ENCODE results near the gene ZNF609. TPM values are rescaled to one million over a fixed set of nuclear protein-coding genes. Genes with fewer than 3 reads are reported as not detected.

The ZNF609 gene
- total RNA-seq, 3 donors from 2014 or later (not counting 1 experiment from before 2014, with no cell fraction given) = 40.3 to 59.7 (median 55.3) TPM

DNA sequence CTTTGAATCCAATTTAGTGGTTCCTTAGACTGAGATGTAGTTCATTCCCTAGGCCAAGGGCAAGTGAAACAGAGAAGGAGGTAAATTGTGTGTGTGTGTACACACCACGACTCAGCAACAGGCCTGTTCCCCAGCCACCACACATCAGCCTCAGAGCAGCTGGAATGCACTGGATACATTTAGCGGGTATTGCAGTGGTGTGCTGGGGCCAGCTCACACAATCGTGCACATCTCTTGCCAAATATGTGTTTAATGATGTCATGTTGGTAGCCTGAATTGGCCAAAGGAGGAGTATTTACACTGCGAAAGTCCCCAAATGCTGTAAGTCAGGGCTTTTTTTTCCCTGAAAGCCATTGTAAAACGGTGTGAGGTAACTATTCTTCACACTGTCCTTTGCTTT is 232.8 kb downstream of the ZNF609 start:
- no peak for TF ChIP-seq CTCF (IDR thresholded peaks at IDR 0.05)
- Histone ChIP-seq H3K36me3 (ENCODE audit: control insufficient read depth, insufficient read depth, low read length) (peaks cover 27% of the 10 kb centered on the region), H3K9me3 (ENCODE audit: control insufficient read depth, insufficient read depth, low read length) (no peaks in the 10 kb centered on the region), H3K27ac (ENCODE audit: low read length) (no peak overlapping the region), H3K4me3 (ENCODE audit: low read length) (no peak overlapping the region), H3K27me3 (ENCODE audit: control insufficient read depth, insufficient read depth, low read length) (no peaks in the 10 kb centered on the region), H3K4me1 (ENCODE audit: control insufficient read depth, insufficient read depth, low read length) (peaks cover 16% of the 10 kb centered on the region)
- no peak for DNase-seq
- ATAC-seq = no peak
- Mint-ChIP-seq H3K27ac (no peak overlapping the region), H3K4me1 (peaks cover 18% of the 10 kb centered on the region in 2 donors), H3K27me3 (ENCODE audit: low read depth in 2 of 2) (no peaks in the 10 kb centered on the region), H3K36me3 (no peaks in the 10 kb centered on the region), H3K4me3 (no peak overlapping the region), H3K9me3 (no peaks in the 10 kb centered on the region)
- WGBS (ENCODE audit: insufficient coverage) = 89% methylated on average over 4 of the region's 5 CpGs
- intact Hi-C loops (cut with micrococcal nuclease) = no loop called here

- Histone ChIP-seq H3K36me3 (ENCODE audit: control insufficient read depth, insufficient read depth, low read length) (peaks cover 14% of the 10 kb centered on the region), H3K4me3 (ENCODE audit: low read length) (no peak overlapping the region), H3K9me3 (ENCODE audit: control insufficient read depth, insufficient read depth, low read length) (no peaks in the 10 kb centered on the region), H3K27ac (ENCODE audit: low read length) (peak overlapping the region; percentile 44), H3K4me1 (ENCODE audit: control insufficient read depth, insufficient read depth, low read length) (peaks cover 19% of the 10 kb centered on the region), H3K27me3 (ENCODE audit: control insufficient read depth, insufficient read depth, low read length) (no peaks in the 10 kb centered on the region)
- Mint-ChIP-seq H3K27ac (peak overlapping the region in 1 of 2 donors; percentile 31), H3K27me3 (ENCODE audit: low read depth in 2 of 2) (no peaks in the 10 kb centered on the region), H3K4me1 (peaks cover 29 to 31% of the 10 kb centered on the region in 2 donors), H3K4me3 (no peak overlapping the region), H3K36me3 (no peaks in the 10 kb centered on the region), H3K9me3 (no peaks in the 10 kb centered on the region)
- no peak for ATAC-seq
- WGBS (ENCODE audit: insufficient coverage) = 93% methylated on average over 2 of the region's 2 CpGs
- intact Hi-C loops (cut with micrococcal nuclease) = no loop called here
- no peak for TF ChIP-seq CTCF (IDR thresholded peaks at IDR 0.05)
- DNase-seq = no peak
Measured at GRCh38 chr15:64694816-64695215, 234.4 kb downstream of the ZNF609 start.

- intact Hi-C loops (cut with micrococcal nuclease) = no loop called here
- TF ChIP-seq CTCF (IDR thresholded peaks at IDR 0.05) = no peak
- H3K27me3 Mint-ChIP-seq (ENCODE audit: low read depth in 2 of 2) = no peaks in the 10 kb centered on the region
- H3K27ac Mint-ChIP-seq = peak overlapping the region; percentile 31 to 50
- no peak overlapping the region for H3K4me3 ChIP-seq (ENCODE audit: low read length)
- no peaks in the 10 kb centered on the region for H3K27me3 ChIP-seq (ENCODE audit: control insufficient read depth, insufficient read depth, low read length)
- ATAC-seq = peak in 2 of 3 donors; percentile 21 to 46
- H3K4me1 Mint-ChIP-seq = peaks cover 37 to 39% of the 10 kb centered on the region in 2 donors
- 57% methylated on average over 1 of the region's 6 CpGs for WGBS (ENCODE audit: insufficient coverage)
- no peak for DNase-seq
- H3K9me3 ChIP-seq (ENCODE audit: control insufficient read depth, insufficient read depth, low read length) = no peaks in the 10 kb centered on the region
- no peak overlapping the region for H3K27ac ChIP-seq (ENCODE audit: low read length)
- peaks cover 7% of the 10 kb centered on the region for H3K36me3 ChIP-seq (ENCODE audit: control insufficient read depth, insufficient read depth, low read length)
- H3K9me3 Mint-ChIP-seq = no peaks in the 10 kb centered on the region
- H3K4me1 ChIP-seq (ENCODE audit: control insufficient read depth, insufficient read depth, low read length) = peaks cover 26% of the 10 kb centered on the region
- H3K36me3 Mint-ChIP-seq = no peaks in the 10 kb centered on the region
- H3K4me3 Mint-ChIP-seq = no peak overlapping the region
Measured at GRCh38 chr15:64695561-64695992, 235.2 kb downstream of the ZNF609 start.

DNA sequence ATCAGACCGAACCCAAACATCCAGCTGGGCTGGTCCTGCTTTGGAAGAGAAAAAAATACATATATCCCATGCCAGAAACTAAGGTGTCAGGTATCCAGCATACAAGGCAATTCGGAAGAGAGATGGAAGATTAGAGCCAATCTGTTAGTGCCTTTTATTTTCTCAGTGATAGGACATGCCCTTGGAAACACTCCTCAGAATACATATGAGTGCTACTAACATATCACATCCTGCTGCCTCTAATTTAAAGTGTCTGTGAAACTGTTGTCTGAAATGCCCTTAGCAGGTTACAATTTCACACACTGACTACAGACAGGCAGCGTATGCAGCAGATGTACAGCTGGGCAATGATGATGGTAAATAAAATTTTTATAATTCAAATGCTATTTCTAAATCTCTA is 236.1 kb downstream of the ZNF609 start:
- no peak for DNase-seq
- H3K4me3 Mint-ChIP-seq = no peak overlapping the region
- peak overlapping the region in 1 of 2 donors; percentile 50 for H3K27ac Mint-ChIP-seq
- intact Hi-C loops (cut with micrococcal nuclease) = no loop called here
- no peaks in the 10 kb centered on the region for H3K27me3 Mint-ChIP-seq (ENCODE audit: low read depth in 2 of 2)
- 92% methylated on average over 2 of the region's 3 CpGs for WGBS (ENCODE audit: insufficient coverage)
- H3K36me3 Mint-ChIP-seq = no peaks in the 10 kb centered on the region
- Histone ChIP-seq H3K9me3 (ENCODE audit: control insufficient read depth, insufficient read depth, low read length) (no peaks in the 10 kb centered on the region), H3K4me3 (ENCODE audit: low read length) (no peak overlapping the region), H3K36me3 (ENCODE audit: control insufficient read depth, insufficient read depth, low read length) (peaks cover 4% of the 10 kb centered on the region), H3K4me1 (ENCODE audit: control insufficient read depth, insufficient read depth, low read length) (peaks cover 27% of the 10 kb centered on the region), H3K27ac (ENCODE audit: low read length) (no peak overlapping the region), H3K27me3 (ENCODE audit: control insufficient read depth, insufficient read depth, low read length) (no peaks in the 10 kb centered on the region)
- peaks cover 39 to 43% of the 10 kb centered on the region in 2 donors for H3K4me1 Mint-ChIP-seq
- no peak for TF ChIP-seq CTCF (IDR thresholded peaks at IDR 0.05)
- no peaks in the 10 kb centered on the region for H3K9me3 Mint-ChIP-seq
- ATAC-seq = no peak
